Esophagus muscularis mucosa (tissue), 3 donors: ENCODE data around the gene FMN1.

ENCODE experiments used
- CTCF ChIP-seq, 3 experiments: fragments of 200-600 bp in 2 of 3; fragments of 450-650 bp in 1 of 3; sonication (generic) in 2 of 3; IDR thresholded peaks; one replicate each; pipeline ENCODE4 v1.5.1; 2017 to 2019; ENCODE audit warnings: antibody characterized with exemption in 3 of 3, mild to moderate bottlenecking in 2 of 3, moderate library complexity in 1 of 3
- POLR2A ChIP-seq: fragments of 450-650 bp; IDR thresholded peaks from one replicate; pipeline ENCODE4 v1.6.1; 2017; ENCODE audit warnings: antibody characterized with exemption, moderate library complexity, mild to moderate bottlenecking, low read depth

- TF ChIP-seq POLR2A, result no peak
- peak; percentile 62 to 66 (median 64) for TF ChIP-seq CTCF (IDR thresholded peaks at IDR 0.05)
These were observed 61.7 kb downstream of the FMN1 start for GRCh38 chr15:33132722-33133345.
